Activated CD4-positive, alpha-beta T cell treated with anti-CD3 and anti-CD28 coated beads, Interleukin-2, amount 50 U/mL, for 1 hour (primary cell): Measurements from ENCODE around the gene PTPN3.

Experiments used
- DNase-seq: peaks from one replicate; pipeline ENCODE4 v3.0.0-alpha.2; 2020

The PTPN3 gene

DNA sequence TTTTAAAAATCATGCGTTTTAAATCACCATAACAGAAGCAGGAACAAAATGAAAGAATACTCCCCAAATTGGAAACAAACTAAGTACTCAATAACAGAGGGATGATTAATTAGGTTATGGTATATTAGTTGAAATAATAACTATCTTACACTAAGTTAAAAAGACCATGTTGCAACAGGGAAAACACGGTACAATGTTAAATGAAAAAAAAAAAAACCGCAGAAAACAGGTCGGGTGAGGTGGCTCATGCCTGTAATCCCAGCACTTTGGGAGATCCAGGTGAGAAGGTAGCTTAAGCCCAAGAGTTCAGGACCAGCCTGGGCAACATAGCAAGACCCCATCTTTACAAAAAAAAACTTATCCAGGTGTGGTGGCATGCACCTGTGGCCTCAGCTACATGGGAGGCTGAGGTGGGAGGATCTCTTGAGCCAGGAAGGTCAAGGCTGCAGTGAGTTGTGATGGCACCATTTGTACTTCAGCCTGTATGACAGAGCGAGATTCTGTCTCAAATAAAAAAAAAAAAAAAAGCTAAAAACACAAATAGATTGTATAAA lies 2.4 kb upstream of the PTPN3 start:
- DNase-seq: no peak

DNA sequence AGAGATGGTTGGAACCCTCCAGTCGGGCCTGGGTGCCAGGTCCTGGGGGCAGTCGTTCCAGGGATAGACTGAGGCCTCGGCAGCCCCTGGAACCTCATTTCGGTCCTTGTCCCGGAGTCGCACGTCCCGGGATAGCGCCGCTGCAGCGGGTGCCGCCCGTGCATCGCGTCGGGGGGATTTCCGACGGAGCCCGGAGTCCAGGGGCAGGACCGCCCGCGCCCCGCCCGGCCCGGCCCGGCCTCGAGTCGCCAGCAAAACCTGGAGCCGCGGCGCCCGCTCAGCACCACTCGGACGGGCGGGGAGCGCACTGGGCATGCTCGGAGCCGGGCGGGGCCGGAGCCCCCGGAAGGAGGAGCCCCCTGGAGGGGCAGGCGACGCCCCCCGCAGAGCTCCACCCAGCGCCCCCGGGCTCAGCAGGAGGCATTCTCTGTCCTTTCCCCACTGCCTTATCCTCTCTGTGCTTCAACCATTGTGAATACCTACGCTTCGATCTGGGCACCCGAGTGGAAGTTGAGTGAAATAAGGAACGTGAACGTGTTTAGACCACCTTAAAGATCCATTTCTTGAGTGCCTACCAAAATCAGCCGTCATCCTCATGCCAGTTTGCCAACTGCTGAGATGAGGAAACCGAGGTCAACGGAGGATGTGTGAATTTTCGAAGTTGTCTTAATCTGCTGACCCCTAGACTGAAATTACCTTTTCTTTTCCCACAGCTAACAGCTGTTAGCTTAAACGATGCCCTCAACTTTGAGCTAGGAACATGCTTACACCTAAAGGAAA lies 1.7 kb upstream of the PTPN3 start:
- no peak for DNase-seq

DNA sequence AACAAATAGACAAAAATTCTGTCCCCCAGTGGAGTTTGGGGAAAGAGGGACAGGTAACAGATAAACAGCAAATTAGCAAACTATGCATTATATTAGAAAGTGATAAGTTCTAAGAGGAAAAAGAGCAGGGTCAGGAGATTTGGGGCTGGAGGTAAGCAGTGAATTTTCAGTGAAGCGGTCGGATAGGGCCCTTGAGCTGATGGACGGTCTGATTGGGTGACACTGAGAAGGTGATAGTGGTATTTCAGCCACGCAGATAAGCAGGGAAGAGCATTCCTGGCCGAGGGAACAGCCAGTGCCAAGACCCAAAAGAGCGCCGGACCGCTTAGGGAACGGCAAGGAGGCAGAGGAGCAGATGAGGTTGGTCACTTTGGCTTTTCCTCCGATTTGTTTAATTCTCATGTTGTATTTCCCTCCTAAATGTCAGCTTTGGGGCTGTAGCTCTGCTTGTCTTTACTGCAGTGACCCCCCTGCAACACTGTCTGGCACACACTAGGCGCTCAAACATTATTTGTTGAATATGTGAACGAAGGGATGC lies 1.1 kb upstream of the PTPN3 start:
- DNase-seq: no peak

DNA sequence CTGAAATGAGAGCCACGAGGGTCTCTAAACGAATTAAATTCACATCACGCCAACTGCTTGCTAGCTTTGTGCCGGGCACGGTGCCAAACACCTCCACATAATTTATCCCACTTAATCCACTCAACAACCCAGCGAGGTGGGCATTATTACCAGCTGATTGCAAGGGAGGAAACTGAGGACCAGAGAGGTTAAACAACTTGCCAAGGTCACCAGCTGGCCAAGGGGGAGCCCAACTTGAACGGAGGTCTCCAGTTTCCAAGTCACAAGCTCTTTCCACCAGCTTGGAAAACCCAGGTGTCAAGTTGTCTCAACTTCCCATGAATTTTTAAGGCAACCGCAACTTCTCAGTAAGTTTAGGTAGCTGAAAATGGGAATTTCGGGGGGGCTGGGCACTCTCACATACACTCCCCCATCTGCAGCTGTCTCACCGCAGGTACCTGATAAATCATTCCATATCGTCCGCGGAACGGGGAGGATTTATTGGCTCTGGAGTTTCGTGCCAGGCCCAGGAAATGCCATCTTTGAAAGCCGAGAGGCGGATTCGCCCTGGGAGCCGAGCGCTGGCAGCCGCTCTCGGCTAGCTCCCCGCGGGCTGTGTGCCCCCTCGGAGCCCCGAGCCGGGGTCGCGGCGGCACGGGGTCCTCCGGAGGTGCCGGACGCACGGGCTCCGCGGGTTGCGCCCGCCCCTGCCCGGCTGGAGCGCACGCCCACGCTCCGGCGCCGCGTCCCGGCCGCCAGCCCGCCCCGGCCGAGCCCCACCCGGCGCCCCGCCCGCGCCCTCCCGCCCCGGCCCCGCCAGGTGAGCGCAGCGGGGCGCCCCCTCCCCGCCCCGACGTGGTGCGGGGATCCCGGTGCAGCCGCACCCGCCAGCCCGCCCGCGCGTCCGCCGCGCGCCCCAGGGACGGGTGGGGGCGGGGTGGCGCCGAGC lies 617 bp downstream of the PTPN3 start:
- no peak for DNase-seq

DNA sequence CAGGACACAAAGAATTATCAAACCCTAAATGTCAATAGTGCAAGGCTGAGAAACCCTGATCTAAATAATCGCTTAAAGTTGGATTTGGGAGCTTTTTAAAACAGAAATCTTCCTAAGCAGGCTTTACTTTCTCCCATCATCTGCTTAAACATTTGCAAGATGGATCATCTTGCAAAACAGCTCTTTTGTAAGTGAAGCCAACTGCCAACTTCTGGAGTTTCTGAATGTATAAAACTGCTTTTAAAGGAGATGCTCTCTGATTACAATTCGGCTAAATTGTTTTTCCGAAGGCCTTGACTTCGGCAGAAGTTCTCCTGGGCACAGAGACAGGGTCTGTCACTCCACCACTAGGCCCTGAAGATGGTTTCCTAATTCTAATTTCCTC lies 1.3 kb downstream of the PTPN3 start:
- DNase-seq: no peak

DNA sequence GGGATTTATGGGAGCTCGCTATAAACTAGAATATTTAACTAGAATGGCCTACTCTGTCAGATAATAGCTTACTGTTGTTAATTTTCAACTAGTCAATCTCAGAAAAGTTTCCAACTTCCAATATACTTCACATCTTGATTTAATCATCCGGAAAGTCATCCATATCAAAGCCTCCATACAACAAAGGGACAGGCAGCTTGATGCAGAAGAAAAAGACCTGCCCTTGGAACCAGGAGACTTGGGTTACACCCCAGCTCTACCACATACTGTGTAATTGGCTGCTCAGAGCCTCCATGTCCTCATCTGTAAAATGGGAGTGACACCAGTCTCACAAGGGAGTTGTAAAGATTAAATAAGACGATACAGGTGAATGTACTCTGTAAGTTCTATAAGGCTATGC lies 1.9 kb downstream of the PTPN3 start:
- DNase-seq: no peak

DNA sequence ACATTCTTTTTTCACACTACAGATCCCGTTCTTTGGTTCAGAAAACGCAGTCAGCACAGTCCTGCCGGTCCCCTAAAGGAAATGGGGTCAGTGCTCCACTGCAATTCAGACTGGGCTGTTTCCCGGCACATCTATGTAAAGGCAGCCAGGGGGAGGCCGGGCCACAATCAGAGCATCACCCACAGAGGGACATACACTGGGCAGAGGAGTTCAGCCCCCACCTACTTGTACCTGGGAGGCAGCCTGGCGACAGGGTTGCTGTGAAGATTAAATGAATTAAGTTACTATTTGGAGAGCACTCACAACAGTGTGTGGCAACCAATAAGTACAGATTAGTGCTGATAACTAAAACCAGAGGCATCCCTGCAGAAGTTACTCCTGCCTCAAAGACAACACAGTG lies 4.5 kb downstream of the PTPN3 start:
- DNase-seq: no peak

DNA sequence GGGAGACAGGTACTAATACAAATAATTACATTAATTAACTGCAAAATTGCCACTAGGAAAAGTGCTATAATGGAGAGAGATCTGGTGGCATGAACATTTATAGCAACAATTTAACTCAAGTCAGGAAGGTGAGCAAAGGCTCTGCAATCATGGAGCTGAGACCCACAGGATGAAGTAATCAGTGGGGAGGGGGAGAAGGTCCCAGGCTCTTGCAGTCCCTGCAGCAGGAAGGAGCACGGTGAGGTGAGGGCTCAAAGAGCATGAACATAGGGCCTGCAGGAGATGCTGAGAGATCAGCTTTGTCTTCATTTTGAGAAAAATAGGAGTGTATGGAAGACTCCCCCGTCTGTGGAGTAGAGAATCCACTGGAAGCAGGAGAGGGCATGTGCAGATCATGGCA lies 6.5 kb downstream of the PTPN3 start:
- no peak for DNase-seq

DNA sequence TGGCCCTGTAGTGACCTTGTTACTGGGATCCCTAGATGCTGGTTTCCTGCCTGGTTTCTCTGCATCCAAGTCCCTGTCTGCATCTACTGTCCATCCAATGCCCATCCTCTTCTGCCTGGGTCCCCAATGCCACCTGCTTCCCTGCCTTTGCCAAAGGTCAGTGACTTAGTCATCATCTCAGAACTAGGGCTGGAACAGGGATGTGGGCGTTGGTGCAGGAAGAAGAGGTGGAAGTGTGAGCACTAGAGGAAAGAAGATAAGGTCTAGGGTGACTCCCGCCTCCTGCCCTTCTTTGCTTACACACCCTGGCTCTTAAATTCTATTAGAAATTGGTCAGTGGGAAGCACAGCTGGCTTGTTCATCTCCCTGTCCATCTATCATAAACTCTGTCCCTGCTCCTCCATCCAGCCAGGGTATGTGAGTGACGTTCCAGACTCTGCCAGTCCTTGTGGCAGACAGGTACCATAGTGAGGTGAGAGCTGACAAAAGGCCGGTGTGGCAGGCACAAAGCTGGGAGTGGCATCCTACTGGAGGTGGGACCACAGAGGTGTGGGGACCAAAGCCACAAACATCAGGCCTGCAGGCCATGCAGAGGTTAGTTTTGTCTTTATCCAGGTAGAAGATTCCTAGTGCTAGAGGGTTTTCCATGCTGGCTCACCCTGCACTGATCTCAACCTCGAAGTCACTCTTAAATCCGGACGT lies 9.2 kb downstream of the PTPN3 start:
- no peak for DNase-seq

DNA sequence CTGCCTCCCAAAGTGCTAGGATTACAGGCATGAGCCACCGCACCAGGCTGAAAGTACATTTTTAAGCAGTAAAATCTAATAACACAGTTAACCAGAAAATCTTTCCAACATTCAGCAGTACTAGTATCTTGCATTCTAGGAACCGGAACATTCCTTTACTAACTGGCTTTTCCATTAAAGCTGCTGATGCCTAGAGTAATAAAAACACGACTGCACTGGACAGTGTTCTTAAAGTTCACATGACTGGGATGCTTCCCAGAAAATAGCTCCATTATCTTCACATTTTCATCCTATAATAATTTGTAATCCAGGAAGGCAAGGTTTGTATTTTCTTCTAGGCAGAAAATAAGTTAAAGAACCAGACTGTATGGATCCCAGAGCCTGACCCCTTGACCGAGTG lies 9.8 kb downstream of the PTPN3 start:
- DNase-seq: no peak

DNA sequence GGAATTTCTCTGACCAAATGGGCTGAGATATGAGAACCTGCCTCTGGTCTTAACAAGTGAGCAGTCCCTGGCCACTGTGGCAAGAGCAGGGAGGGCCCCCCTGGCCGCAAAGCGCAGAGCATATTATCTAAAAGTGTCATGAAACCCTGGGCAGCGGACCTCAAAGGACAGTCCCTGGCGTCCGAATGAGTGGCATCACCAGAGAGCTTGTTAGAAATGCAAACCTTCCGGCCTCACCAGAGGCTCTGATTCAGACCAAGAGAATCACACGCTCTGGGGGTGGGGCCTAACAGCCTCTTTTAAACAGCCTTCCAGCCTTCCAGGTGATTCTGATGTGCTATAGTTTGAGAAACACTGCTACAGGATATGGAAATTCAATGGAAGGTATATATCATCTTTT lies 10.9 kb downstream of the PTPN3 start:
- DNase-seq: no peak

DNA sequence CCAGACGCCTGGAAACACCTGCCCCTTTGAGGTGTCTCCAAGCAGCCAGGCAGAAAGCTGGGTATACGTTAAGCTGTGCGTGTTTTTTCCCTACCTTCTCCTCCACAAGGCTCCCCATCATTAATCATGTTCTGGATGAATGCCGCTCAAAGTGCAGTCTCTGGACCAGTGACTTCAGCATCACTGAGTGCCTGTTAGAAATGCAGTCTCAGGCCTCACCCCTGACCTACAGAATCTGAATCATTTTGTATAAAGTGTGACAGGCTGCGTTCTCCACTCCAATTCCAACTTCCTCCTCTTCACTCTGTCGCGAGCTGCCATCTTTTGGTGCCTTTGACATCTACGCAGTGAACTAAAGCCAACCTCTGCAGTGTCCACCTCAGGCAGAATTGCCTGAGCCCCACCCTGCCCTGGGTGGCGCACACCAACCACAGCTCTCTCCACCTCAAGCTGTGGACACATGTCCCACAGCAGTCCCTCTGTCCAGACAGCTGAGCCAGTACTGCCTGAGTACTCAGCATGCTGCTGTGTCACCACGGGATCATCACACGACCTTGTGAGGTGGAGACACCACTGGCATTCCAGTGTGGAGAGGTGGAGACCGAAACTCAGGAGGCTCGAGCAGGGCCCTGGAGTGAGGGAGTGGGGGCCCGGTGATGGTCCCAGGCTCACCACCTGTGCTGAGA lies 14.2 kb downstream of the PTPN3 start:
- no peak for DNase-seq

DNA sequence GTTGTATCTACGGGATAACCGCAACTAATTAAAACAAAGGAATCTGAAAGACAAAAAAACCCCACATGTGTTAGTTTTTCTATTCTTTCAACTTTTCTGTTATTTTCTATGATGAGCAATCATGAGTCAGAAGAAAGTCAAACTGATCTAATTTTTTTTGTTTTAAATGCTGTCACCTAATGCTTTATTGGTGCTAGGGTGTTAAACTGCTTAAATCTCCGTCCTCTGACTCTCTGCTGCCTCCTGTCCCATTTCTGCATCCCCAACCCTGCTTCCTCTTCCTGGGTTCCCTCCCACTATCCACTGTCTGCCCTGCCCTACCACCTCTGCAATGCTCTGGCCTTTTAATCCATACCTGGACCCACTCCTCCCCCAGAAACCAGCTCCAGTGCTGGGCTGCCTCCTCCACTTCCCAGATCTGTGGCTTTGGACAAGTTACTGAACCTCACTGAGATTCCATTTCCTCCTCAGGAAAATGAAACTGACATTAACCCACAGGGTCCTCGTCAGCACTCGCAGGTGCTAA lies 15.7 kb downstream of the PTPN3 start:
- DNase-seq: no peak

DNA sequence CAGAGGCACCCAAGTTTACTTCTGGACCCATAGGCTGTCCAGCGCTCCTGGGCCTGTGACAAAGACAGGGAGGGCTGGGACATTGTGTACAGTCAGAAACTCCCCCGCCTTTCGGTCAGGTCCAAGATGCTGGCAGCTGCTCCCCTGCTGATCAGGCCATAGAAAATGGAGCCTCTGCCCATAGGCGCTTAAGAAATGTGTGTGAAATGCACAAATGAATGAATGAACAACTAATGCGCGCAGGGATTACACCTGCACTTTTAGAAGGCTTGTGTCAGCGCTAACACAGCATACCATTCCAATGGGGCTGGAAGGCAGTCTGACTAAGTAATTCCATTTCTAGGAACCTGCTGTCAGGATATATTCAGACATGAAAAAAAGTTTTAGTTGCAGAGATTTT lies 16.3 kb downstream of the PTPN3 start:
- no peak for DNase-seq

DNA sequence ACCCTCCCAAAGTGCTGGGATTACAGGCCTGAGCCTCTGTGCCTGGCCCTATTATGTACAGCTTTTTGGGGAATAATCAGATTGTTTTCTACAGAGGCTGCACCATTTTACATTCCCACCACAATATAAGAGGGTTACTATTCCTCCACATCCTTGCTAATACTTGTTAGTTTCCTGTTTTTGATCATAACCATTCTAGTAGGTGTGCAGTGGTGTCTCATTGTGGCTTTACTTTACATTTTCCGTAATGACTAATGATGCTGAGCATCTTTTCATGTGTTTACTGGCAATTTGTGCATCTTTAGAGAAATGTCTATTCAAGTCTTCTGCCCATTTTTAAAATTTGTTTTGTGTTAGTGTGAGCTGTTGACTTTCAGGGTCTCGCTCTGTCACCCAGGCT lies 18.3 kb downstream of the PTPN3 start:
- DNase-seq: no peak

DNA sequence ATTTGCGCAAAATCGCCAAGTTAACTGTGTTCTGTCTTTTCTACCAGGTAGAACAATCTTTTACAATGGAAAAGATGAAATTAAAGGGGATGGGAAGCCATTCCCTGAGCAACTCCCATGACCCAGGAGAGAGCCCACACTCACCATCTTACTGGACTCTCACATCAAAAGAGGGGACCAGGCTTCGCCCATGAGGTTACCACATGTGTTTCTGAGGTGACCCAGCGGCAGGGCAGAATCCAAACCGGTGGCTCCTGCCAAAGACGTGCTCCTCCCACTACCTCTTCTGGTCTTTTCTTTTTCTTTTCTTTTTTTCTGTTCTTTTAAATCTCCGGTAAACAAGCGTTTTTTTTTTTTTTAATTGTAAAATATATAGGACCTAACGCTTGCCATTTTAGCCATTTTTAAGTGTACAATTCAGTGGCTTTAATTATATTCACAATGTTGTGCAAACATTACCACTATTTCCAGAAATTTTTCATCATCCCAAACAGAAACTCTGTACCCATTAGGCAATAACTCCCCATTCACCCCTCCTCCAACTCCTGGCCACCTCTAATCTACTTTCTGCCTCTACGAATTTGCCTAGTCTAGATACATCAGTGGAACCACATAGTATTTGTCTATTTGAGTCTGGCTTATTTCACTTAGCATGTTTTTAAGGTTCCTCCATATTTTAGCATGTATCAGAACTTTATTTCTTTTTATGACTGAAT lies 19.3 kb downstream of the PTPN3 start:
- DNase-seq: no peak

DNA sequence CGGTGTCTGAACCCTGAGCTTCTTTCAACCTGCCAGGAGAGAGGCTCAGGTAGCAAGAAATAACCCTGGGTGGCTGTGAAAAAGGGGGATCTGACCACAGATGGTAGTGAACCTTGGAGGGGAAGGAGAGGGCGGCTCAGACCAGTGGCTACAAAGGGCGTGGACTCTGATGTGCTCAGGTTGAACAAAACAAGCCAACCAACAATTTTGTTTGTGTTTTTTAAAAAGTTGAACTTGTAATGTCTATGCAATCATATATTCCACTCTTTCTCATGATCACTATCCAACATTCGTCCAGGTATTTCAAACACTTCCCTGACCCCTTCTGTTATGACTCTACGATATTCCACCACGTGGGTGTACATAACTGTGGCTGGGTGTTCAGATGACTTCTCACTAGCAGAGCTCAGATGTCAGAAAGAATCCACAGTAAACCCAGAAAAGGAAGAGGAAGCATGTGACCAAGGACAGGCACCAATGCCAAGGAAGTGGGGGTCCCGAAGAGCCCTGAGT lies 20.0 kb downstream of the PTPN3 start:
- no peak for DNase-seq

DNA sequence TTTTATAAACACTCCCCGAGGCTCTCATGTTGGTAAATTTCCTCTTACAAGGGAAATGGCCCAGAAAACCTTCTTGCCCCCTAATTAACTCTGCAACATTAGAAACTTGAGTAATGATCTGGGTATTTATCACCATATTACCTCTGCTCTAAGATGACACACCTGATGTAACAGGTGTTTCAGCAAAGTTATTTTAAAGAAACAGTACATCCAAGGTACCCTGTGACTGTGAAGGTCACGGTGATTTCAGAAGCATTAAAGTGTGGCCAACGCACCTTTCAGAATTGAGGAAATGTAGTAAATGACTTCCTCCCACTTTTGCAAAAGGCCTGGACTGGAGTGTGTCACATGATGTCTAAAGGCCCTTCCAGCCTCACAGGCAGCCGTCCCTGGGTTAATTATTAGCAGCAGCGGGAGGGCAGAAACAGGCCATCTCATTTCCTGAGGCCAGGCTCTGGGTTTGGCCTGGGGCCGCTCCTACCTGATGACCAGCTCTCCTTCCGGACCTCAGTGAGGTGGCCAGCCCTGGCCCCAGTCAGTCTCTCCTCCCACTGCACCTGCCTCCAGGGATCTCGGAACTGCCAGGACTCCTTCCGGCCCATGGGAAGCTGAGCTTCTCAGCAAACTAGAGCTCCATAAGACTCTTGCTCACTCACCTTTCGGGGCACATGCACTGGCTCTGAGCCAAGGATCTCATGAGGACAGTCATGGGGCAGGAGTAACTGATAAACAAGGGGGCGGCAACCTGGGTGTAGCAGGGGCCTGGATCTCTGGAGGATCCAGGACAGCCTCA lies 20.7 kb downstream of the PTPN3 start:
- DNase-seq: no peak

DNA sequence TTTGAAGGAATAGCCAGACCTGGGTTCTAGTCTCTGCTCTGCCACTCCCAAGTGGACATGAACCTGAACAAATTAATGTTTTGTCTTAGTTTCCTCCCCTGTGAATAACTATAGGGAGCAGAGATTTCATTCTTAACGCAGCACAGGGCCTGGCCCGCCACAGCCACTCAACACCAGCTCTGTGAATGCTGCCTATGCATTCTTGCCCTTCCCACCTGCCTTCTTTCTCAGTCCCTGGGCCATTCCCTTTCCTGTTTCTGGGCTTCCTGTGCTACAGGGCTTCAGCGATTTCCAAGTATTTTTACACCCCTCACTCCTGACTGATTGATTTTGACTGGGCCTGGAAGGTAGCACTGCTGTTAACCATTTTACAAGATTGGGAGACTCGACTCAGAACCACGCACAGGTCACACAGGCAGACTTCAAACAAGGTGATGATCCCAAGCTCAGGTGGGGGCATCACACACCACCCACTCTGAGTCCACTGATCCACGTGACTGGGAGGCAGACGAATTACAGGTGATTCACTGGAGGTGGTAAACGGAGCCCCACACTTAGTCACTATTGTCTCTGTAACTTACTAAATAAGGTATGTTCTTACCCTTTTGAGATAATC lies 21.4 kb downstream of the PTPN3 start:
- no peak for DNase-seq

DNA sequence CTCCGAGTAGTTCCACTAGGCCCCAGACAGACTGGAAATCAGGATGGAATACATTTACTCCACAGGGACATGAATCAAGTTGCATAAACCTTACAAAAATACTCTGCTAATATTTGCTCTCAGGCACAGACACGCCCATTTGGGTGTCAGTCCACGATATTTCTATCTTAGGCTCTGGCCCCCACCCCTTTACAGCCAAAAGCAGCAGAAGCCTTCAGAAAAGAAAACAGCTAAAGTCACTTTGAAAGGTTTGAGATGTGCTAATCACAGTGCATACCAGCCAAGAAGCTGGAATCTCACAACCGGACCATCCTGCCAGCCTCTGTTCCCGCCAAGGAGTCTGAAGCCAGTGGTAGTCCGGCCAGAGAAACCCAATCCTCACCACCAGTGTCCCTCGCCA lies 22.6 kb downstream of the PTPN3 start:
- DNase-seq: no peak
